Transverse colon (tissue), 4 donors: Measurements from ENCODE around the gene APOD.

Experiments used
- POLR2A ChIP-seq: fragments of 450-650 bp; IDR thresholded peaks from one replicate; pipeline ENCODE4 v1.6.1; 2016; ENCODE audit warnings: antibody characterized with exemption, mild to moderate bottlenecking, moderate library complexity
- POLR2AphosphoS5 ChIP-seq, 3 donors: sonication (generic); formaldehyde crosslinking; IDR thresholded peaks; one replicate each; pipeline ENCODE4 v1.6.1; 2016; ENCODE audit warnings: antibody characterized with exemption in 3 of 3
- TF ChIP-seq, protein P1 (sequence below), 5 experiments: fragments of 200-600 bp in 3 of 5; fragments of 450-650 bp in 2 of 5; sonication (generic) in 3 of 5; IDR thresholded peaks; 1 replicate in 2 of 5; 2 replicates in 3 of 5; pipeline ENCODE4 v1.5.1; 2016 to 2017; ENCODE audit warnings: antibody characterized with exemption in 5 of 5, inconsistent platforms in 3 of 5, mild to moderate bottlenecking in 2 of 5, moderate library complexity in 1 of 5

DNA sequence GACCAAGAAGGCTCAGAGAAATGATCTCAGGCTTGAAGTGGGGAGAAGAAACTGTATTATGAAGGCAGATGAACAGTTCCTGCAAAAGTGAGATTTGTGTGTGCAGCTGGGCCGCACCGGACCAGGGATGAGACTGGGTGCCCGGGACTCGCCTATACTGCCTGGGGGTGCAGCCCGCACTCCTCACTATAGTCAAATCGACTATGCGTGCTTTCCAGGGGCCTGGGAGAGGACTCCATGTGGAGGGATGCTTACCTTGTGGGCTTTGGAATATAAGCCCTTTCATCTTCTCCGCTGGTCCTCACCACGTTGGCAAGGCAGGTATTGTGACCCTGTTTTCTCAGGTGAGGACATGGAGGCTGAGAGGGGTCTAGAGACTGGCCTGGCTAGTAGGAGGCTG lies 32.9 kb upstream of the APOD start:
- TF ChIP-seq, protein P1, sequence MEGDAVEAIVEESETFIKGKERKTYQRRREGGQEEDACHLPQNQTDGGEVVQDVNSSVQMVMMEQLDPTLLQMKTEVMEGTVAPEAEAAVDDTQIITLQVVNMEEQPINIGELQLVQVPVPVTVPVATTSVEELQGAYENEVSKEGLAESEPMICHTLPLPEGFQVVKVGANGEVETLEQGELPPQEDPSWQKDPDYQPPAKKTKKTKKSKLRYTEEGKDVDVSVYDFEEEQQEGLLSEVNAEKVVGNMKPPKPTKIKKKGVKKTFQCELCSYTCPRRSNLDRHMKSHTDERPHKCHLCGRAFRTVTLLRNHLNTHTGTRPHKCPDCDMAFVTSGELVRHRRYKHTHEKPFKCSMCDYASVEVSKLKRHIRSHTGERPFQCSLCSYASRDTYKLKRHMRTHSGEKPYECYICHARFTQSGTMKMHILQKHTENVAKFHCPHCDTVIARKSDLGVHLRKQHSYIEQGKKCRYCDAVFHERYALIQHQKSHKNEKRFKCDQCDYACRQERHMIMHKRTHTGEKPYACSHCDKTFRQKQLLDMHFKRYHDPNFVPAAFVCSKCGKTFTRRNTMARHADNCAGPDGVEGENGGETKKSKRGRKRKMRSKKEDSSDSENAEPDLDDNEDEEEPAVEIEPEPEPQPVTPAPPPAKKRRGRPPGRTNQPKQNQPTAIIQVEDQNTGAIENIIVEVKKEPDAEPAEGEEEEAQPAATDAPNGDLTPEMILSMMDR (IDR thresholded peaks at IDR 0.05) = no peak
- no peak for TF ChIP-seq POLR2A
- no peak for TF ChIP-seq POLR2AphosphoS5 (IDR thresholded peaks at IDR 0.05)
